ENCODE data around the gene ROBO3. TPM values are rescaled to one million over a fixed set of nuclear protein-coding genes. Genes with fewer than 3 reads are reported as not detected.

The ROBO3 gene
- total and polyA plus RNA-seq, 2 donors = 4.5 to 11.2 TPM

DNA sequence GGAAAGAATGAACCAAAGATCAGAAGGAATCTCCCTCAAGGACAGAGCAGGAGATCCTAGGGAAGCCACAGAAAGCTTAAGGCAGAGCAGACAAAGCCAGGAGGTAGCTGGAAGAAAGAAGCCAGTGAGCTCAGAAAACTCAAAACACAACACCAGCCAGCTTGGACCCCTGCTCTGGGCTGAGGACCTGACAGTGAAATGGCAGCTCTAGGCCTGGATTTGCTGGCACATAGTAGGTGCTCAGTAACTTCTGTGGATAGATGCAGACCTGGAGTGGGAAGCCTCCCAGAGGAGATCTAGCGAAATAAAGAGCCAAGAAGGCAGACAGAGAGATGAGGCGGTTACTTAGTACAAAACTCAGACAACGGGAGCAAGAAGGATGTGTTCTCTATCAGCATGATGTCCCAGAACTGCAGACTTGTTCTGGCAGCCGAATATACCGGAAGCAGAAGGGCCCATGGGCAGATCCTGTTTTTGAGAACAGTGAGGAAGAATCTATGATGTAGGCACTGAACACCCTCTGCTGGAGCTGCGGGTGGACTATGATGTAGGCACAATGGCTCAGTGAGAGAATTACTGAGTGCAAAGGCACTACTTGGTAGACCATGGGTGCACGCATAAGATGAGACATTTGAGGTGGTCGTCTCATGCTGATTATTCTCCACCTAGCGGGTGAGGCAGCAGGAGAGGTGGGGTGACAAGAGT is 27.7 kb downstream of the ROBO3 start:
- DNase-seq (ENCODE audit: low read depth in 6 of 9, low spot score in 9 of 9) = no peak
- Histone ChIP-seq H3K9me3 (ENCODE audit: control insufficient read depth in 2 of 2, insufficient read depth in 1 of 2, low read length in 1 of 2) (no peaks in the 10 kb centered on the region), H3K4me1 (ENCODE audit: control insufficient read depth in 2 of 2, insufficient read depth in 2 of 2, low read length in 2 of 2) (no peaks in the 10 kb centered on the region), H3K27ac (ENCODE audit: low read depth in 1 of 2, low read length in 1 of 2) (no peak overlapping the region), H3K27me3 (ENCODE audit: control insufficient read depth in 2 of 2, insufficient read depth in 1 of 2, low read length in 1 of 2) (peaks cover 0 to 5% of the 10 kb centered on the region in 2 donors), H3K4me3 (ENCODE audit: low read length in 2 of 2) (no peak overlapping the region), H3K36me3 (ENCODE audit: control insufficient read depth in 2 of 2, insufficient read depth in 2 of 2, low read length in 1 of 2) (no peaks in the 10 kb centered on the region)
- WGBS = 75% methylated on average over 9 of the region's 9 CpGs

DNA sequence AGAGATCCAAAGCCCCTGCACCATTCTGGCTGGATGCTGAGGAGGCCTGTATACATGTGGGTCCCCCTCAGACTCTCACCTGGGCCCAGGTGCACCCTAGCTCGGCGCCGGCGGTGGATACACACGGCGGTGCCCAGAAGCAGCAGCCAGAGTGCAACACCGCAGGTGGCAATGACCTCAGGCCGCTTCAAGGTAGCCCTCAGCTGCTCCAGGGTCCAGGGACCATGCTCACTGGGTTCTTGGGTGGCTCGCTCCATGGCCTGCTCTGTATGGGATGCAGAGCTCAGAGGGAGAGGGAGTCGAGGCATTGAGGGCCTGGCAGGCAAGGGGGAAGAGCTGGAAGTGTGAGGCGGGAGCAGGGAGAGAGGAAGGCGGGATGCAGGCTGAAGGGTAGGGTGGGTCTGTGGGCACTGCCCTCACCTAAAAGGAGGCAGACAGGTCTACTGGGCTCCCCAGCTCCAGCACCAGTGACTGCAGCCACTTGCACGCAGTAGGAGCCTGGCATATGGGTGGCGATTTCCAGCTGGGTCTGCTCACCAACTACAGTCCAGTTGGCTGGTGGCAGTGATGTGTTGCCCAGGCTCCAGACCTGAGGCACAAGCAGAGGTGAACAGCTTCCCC is 28.7 kb downstream of the ROBO3 start:
- Histone ChIP-seq H3K4me3 (ENCODE audit: low read length in 2 of 2) (no peak overlapping the region), H3K27ac (ENCODE audit: low read depth in 1 of 2, low read length in 1 of 2) (no peak overlapping the region), H3K36me3 (ENCODE audit: control insufficient read depth in 2 of 2, insufficient read depth in 2 of 2, low read length in 1 of 2) (no peaks in the 10 kb centered on the region), H3K4me1 (ENCODE audit: control insufficient read depth in 2 of 2, insufficient read depth in 2 of 2, low read length in 2 of 2) (no peaks in the 10 kb centered on the region), H3K27me3 (ENCODE audit: control insufficient read depth in 2 of 2, insufficient read depth in 1 of 2, low read length in 1 of 2) (peaks cover 0 to 11% of the 10 kb centered on the region in 2 donors), H3K9me3 (ENCODE audit: control insufficient read depth in 2 of 2, insufficient read depth in 1 of 2, low read length in 1 of 2) (no peaks in the 10 kb centered on the region)
- 98% methylated on average over 14 of the region's 14 CpGs for WGBS
- DNase-seq (ENCODE audit: low read depth in 6 of 9, low spot score in 9 of 9) = no peak

DNA sequence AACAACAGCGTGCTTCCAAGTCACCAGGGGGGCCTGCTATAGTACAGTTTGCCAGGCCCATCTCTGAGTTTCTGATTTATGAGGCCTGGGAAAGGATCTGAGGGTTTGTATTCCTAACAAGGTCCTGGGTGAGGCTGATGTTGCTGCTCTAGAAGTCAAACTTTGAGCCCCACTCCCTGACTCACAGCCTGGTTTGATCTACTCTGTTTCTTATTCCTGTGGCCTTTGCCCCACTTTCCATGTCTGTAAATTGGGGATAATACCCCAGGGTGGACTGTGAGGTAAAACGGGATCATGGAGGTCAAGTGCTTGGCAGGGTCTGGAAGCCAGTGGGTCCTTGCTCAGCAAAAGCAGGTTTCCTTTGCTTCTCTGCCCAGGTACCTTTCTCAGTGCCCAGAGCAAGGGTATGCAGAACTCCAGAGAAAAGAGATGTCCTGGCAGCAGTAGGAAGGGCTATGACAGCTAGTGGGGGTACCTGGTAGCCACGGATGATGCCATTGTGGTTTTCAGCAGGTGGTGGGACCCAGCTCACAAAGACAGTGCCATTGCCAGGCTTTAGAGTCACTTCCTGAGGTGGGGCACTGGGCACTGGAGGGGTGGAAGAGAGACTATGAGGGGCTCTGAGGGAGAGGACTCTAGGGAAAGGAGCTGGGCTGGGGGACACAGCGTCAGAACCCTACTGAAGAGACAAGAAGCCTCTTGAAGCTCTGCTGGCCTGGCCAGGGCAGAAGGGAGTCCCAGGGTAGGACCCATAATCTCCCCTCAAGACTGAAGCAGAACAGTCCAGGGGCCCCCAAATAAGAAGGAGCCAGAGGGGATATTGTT is 29.6 kb downstream of the ROBO3 start:
- no peak overlapping the region for H3K4me3 ChIP-seq (ENCODE audit: low read length in 2 of 2)
- no peaks in the 10 kb centered on the region for H3K4me1 ChIP-seq (ENCODE audit: control insufficient read depth in 2 of 2, insufficient read depth in 2 of 2, low read length in 2 of 2)
- H3K27ac ChIP-seq (ENCODE audit: low read depth in 1 of 2, low read length in 1 of 2) = no peak overlapping the region
- peaks cover 0 to 16% of the 10 kb centered on the region in 2 donors for H3K27me3 ChIP-seq (ENCODE audit: control insufficient read depth in 2 of 2, insufficient read depth in 1 of 2, low read length in 1 of 2)
- no peaks in the 10 kb centered on the region for H3K9me3 ChIP-seq (ENCODE audit: control insufficient read depth in 2 of 2, insufficient read depth in 1 of 2, low read length in 1 of 2)
- H3K36me3 ChIP-seq (ENCODE audit: control insufficient read depth in 2 of 2, insufficient read depth in 2 of 2, low read length in 1 of 2) = no peaks in the 10 kb centered on the region
- DNase-seq (ENCODE audit: low read depth in 6 of 9, low spot score in 9 of 9) = no peak
- WGBS = 63% methylated on average over 4 of the region's 4 CpGs

DNA sequence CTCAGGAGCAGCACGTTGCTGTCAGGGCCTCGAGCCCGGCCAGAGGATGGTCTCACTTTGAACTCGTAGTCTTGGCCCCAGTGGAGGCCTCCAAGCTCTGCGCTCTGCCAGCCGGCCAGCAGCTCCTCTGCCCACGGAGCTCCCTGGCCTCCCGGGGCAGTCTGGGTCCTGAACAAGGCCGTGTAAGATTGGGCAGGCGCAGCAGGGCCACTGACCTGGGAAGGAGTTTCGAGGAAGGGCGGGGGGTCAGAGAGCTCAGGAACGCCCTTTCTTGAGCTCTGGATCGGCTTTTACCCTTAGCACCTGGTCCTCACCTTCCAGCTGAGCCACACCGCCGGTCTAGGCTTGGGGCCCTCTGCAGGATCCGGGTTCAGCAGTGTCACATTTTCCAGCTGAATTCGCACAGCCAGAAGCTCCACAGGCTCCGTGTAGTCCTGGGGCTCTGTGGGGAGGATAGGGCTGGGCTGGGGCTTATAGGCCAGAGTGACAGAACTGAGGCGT is 30.3 kb downstream of the ROBO3 start:
- H3K36me3 ChIP-seq (ENCODE audit: control insufficient read depth in 2 of 2, insufficient read depth in 2 of 2, low read length in 1 of 2) = no peaks in the 10 kb centered on the region
- H3K27ac ChIP-seq (ENCODE audit: low read depth in 1 of 2, low read length in 1 of 2) = no peak overlapping the region
- 96% methylated on average over 20 of the region's 20 CpGs for WGBS
- H3K9me3 ChIP-seq (ENCODE audit: control insufficient read depth in 2 of 2, insufficient read depth in 1 of 2, low read length in 1 of 2) = no peaks in the 10 kb centered on the region
- H3K4me1 ChIP-seq (ENCODE audit: control insufficient read depth in 2 of 2, insufficient read depth in 2 of 2, low read length in 2 of 2) = no peaks in the 10 kb centered on the region
- no peak for DNase-seq (ENCODE audit: low read depth in 6 of 9, low spot score in 9 of 9)
- no peak overlapping the region for H3K4me3 ChIP-seq (ENCODE audit: low read length in 2 of 2)
- peaks cover 0 to 18% of the 10 kb centered on the region in 2 donors for H3K27me3 ChIP-seq (ENCODE audit: control insufficient read depth in 2 of 2, insufficient read depth in 1 of 2, low read length in 1 of 2)

DNA sequence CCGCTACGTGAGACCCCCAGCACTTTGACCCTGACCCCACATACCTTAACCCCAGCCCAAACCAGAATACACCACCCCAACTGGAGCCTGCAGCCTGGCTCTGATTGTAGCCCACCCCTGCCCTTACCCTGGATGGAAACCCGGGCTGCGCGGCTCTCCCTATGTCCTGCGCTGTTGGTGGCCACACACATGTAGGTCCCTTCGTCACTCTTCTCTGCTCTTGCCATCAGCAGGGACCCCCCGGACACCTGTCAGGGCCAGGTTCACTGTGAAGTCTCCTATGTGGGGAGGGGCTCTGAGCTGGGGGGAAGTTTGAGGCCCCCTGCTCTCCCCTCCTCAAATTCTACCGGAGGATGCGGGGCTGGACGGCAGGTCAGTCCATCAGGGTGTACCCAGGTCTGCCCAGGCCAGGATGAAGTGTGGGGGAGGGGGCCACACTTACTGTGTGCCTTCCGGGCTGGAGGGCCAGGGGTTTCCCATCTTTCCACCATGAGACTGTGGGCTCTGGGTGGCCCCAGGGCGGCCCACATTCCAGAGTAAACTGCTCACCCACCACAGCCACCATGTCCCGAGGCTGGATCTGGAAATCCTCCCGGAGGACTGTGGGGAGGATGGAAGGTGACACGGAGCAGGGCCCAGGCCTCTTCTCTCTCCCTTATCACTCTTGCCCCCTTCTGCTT is 31.0 kb downstream of the ROBO3 start:
- H3K4me1 ChIP-seq (ENCODE audit: control insufficient read depth in 2 of 2, insufficient read depth in 2 of 2, low read length in 2 of 2) = no peaks in the 10 kb centered on the region
- no peaks in the 10 kb centered on the region for H3K36me3 ChIP-seq (ENCODE audit: control insufficient read depth in 2 of 2, insufficient read depth in 2 of 2, low read length in 1 of 2)
- H3K27ac ChIP-seq (ENCODE audit: low read depth in 1 of 2, low read length in 1 of 2) = no peak overlapping the region
- H3K9me3 ChIP-seq (ENCODE audit: control insufficient read depth in 2 of 2, insufficient read depth in 1 of 2, low read length in 1 of 2) = no peaks in the 10 kb centered on the region
- no peak for DNase-seq (ENCODE audit: low read depth in 6 of 9, low spot score in 9 of 9)
- H3K4me3 ChIP-seq (ENCODE audit: low read length in 2 of 2) = no peak overlapping the region
- 90% methylated on average over 16 of the region's 16 CpGs for WGBS
- H3K27me3 ChIP-seq (ENCODE audit: control insufficient read depth in 2 of 2, insufficient read depth in 1 of 2, low read length in 1 of 2) = peaks cover 0 to 19% of the 10 kb centered on the region in 2 donors

DNA sequence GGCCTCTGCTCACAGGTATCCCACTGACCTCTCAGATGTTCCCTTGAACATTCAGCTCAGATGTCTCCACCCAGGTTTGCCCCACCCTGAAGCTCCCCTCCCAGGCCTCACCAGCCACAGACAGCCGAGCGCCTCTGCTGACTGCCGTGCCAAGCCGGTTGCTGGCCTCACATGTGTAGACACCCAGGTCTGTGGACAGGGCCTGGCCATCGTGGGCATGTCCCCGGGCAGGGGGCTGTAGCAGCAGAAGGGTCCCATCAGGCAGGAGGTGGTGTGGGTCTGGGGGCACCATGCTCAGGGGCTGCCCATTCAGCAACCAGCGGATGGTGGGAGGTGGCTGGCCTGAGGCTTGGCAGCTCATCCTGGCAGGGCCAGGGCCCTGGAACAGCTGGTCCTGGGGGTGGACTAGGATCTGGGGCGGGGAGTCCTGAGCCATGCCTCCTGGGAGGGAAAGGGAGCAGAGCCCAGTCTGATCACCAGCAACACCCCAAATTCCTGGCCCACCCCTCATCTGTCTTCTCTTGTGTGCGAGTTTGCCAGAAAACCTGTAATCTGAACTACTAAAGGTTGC is 31.7 kb downstream of the ROBO3 start:
- Histone ChIP-seq H3K36me3 (ENCODE audit: control insufficient read depth in 2 of 2, insufficient read depth in 2 of 2, low read length in 1 of 2) (no peaks in the 10 kb centered on the region), H3K4me1 (ENCODE audit: control insufficient read depth in 2 of 2, insufficient read depth in 2 of 2, low read length in 2 of 2) (no peaks in the 10 kb centered on the region), H3K27me3 (ENCODE audit: control insufficient read depth in 2 of 2, insufficient read depth in 1 of 2, low read length in 1 of 2) (peaks cover 0 to 21% of the 10 kb centered on the region in 2 donors), H3K4me3 (ENCODE audit: low read length in 2 of 2) (no peak overlapping the region), H3K27ac (ENCODE audit: low read depth in 1 of 2, low read length in 1 of 2) (no peak overlapping the region), H3K9me3 (ENCODE audit: control insufficient read depth in 2 of 2, insufficient read depth in 1 of 2, low read length in 1 of 2) (no peaks in the 10 kb centered on the region)
- no peak for DNase-seq (ENCODE audit: low read depth in 6 of 9, low spot score in 9 of 9)
- 86% methylated on average over 9 of the region's 9 CpGs for WGBS

DNA sequence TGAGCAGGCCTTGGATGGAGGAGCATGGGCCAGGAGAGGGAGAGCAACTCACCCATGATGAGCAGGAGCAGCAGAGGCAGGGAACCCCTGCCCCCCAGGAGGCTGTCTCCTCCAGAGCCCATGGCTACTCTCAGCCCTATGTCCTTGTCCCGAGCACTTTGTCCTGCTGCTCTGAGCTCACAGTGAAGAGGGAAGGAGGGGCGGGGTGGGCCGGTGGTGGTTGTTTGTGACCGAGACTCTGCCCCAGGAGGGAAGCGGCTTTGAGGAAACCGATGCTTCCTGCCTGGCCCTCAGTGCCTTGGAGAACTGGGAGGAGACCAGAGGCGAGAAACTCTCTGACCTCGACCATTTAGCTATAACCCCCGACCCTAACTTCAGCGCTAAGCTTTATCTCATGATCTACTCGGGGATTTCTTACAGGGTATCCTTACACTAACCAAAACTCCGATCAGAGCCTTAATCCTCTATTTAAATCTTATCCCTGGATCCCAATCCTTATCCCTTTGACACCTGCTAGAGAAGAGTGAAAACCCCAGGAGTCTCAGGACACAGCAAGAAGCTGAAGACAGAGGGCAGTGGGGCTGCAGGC is 32.5 kb downstream of the ROBO3 start, which contains the start of gene ROBO4:
ROBO4 (minus strand) TSS at position 192 of the 589 bp plus-strand sequence; CDS start at position 122, 70 bp downstream.
- DNase-seq (ENCODE audit: low read depth in 6 of 9, low spot score in 9 of 9) = no peak
- peak within 1 kb of the TSS in 1 of 2 donors; percentile 26 for H3K27ac ChIP-seq (ENCODE audit: low read depth in 1 of 2, low read length in 1 of 2)
- H3K27me3 ChIP-seq (ENCODE audit: control insufficient read depth in 2 of 2, insufficient read depth in 1 of 2, low read length in 1 of 2) = peaks cover 0 to 21% of the 10 kb centered on the region in 2 donors
- H3K4me3 ChIP-seq (ENCODE audit: low read length in 2 of 2) = no peak within 1 kb of the TSS
- WGBS = 12% methylated on average over 12 of the region's 12 CpGs
- no peaks in the 10 kb centered on the region for H3K4me1 ChIP-seq (ENCODE audit: control insufficient read depth in 2 of 2, insufficient read depth in 2 of 2, low read length in 2 of 2)
- H3K9me3 ChIP-seq (ENCODE audit: control insufficient read depth in 2 of 2, insufficient read depth in 1 of 2, low read length in 1 of 2) = no peaks in the 10 kb centered on the region
- H3K36me3 ChIP-seq (ENCODE audit: control insufficient read depth in 2 of 2, insufficient read depth in 2 of 2, low read length in 1 of 2) = no peaks in the 10 kb centered on the region

DNA sequence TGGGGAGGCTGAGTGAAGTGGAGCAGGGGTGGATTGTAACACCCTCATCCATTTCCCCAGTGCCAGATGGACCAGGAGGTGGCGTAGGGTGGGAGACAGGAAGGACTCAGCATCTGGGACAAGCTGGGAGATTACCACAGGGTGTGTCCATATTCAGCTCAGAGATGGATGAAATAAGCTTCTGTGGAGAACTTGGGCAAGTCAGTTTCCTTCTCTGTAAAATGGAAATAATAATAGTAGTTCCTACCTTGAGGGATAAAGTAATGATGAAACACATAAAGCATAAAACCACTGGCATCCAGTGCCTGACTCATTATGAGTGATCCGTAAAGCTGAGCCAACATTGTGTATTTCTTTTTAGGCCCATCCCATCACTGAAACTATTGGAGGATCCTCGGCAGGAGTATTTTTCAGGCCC is 33.0 kb downstream of the ROBO3 start:
- H3K27ac ChIP-seq (ENCODE audit: low read depth in 1 of 2, low read length in 1 of 2) = peak overlapping the region in 1 of 2 donors; percentile 26
- no peaks in the 10 kb centered on the region for H3K4me1 ChIP-seq (ENCODE audit: control insufficient read depth in 2 of 2, insufficient read depth in 2 of 2, low read length in 2 of 2)
- H3K27me3 ChIP-seq (ENCODE audit: control insufficient read depth in 2 of 2, insufficient read depth in 1 of 2, low read length in 1 of 2) = peaks cover 0 to 21% of the 10 kb centered on the region in 2 donors
- no peak for DNase-seq (ENCODE audit: low read depth in 6 of 9, low spot score in 9 of 9)
- WGBS = 86% methylated on average over 3 of the region's 3 CpGs
- H3K4me3 ChIP-seq (ENCODE audit: low read length in 2 of 2) = no peak overlapping the region
- no peaks in the 10 kb centered on the region for H3K36me3 ChIP-seq (ENCODE audit: control insufficient read depth in 2 of 2, insufficient read depth in 2 of 2, low read length in 1 of 2)
- no peaks in the 10 kb centered on the region for H3K9me3 ChIP-seq (ENCODE audit: control insufficient read depth in 2 of 2, insufficient read depth in 1 of 2, low read length in 1 of 2)
